NB4 (cell line): ENCODE data around the gene GP1BB.

Experiments used
- DNase-seq: peaks from one replicate; pipeline ENCODE4 v3.0.0; 2010; ENCODE audit warnings: low read depth
- H3K4me3 ChIP-seq: one replicate; pipeline ENCODE4 v1.5.1; 2011; ENCODE audit warnings: mild to moderate bottlenecking, low read depth, low read length, moderate library complexity
- MYC ChIP-seq: IDR thresholded peaks from 2 replicates; pipeline ENCODE4 v1.6.1; 2011; ENCODE audit warnings: low read depth, low read length
- POLR2A ChIP-seq: IDR thresholded peaks from 2 replicates; pipeline ENCODE4 v1.6.1; 2011; ENCODE audit warnings: mild to moderate bottlenecking; ENCODE audit not compliant: insufficient read length; ENCODE audit errors: extremely low read depth
- TF ChIP-seq, protein P1 (sequence below): IDR thresholded peaks from one replicate; pipeline ENCODE4 v1.5.1; 2012; ENCODE audit warnings: low read depth, low read length
- TF ChIP-seq, protein P2 (sequence below): IDR thresholded peaks from 2 replicates; pipeline ENCODE4 v1.6.1; 2011; ENCODE audit warnings: low read depth, low read length

Gene GP1BB

DNA sequence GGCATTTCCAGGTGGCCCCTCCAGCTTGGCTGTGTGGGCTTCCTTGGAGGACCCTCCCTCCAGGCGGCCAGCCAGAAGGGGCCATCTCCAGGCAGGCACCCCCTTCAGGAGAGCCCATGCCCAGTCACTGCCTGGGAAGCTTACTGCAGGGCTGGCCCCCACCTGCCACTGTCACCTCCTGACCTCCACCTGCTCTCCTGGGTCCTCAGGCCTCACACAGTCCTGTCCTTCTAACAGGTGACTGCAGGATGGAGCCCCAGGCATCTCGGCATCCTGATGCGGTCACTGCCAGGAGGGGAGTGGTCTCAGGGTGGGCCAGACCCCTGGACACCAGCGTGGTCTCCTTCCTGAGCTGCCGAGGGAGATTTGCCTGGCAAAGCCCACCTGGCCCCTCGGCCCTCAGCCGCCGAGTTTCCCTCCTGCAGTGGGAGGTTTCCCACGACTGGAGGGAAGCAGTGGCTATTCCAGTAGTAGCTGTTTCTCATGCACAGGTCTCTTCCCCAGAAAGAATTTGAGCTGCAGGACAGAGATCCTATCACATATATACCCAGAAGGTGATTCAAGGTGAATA lies 50.2 kb downstream of the GP1BB start:
- TF ChIP-seq POLR2A: no peak
- no peak for TF ChIP-seq MYC
- TF ChIP-seq, protein P1, sequence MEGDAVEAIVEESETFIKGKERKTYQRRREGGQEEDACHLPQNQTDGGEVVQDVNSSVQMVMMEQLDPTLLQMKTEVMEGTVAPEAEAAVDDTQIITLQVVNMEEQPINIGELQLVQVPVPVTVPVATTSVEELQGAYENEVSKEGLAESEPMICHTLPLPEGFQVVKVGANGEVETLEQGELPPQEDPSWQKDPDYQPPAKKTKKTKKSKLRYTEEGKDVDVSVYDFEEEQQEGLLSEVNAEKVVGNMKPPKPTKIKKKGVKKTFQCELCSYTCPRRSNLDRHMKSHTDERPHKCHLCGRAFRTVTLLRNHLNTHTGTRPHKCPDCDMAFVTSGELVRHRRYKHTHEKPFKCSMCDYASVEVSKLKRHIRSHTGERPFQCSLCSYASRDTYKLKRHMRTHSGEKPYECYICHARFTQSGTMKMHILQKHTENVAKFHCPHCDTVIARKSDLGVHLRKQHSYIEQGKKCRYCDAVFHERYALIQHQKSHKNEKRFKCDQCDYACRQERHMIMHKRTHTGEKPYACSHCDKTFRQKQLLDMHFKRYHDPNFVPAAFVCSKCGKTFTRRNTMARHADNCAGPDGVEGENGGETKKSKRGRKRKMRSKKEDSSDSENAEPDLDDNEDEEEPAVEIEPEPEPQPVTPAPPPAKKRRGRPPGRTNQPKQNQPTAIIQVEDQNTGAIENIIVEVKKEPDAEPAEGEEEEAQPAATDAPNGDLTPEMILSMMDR: no peak
- TF ChIP-seq, protein P2, sequence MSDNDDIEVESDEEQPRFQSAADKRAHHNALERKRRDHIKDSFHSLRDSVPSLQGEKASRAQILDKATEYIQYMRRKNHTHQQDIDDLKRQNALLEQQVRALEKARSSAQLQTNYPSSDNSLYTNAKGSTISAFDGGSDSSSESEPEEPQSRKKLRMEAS: no peak

More for the DNA sequence above, 50.2 kb downstream of the GP1BB start:
- no peak overlapping the region for H3K4me3 ChIP-seq
- DNase-seq: no peak
